Neural crest cell (in vitro differentiated cells): Measurements from ENCODE around the gene P3H2. TPM values are rescaled to one million over a fixed set of nuclear protein-coding genes. Genes with fewer than 3 reads are reported as not detected.
"Not testable (repeated sequence)": the region's sequence is repeated elsewhere in the genome, so short reads cannot be mapped to it uniquely, and the experiment has no call there.

Experiments
- DNase-seq: peaks from one replicate; pipeline ENCODE4 v3.0.0; 2021; ENCODE audit warnings: low read depth, mixed read lengths, low spot score
- H3K27ac Mint-ChIP-seq: one replicate; pipeline ENCODE4 v1.8.0; 2021; ENCODE audit warnings: mild to moderate bottlenecking, mixed read lengths; ENCODE audit not compliant: unreplicated experiment
- H3K27me3 Mint-ChIP-seq: 2 replicates; pipeline ENCODE4 v1.8.0; 2021; ENCODE audit warnings: low read depth, mild to moderate bottlenecking, mixed read lengths
- H3K36me3 Mint-ChIP-seq: 2 replicates; pipeline ENCODE4 v1.8.0; 2021; ENCODE audit warnings: low read depth, mild to moderate bottlenecking, mixed read lengths
- H3K4me1 Mint-ChIP-seq: 2 replicates; pipeline ENCODE4 v1.8.0; 2021; ENCODE audit warnings: mixed read lengths
- H3K4me3 Mint-ChIP-seq: one replicate; pipeline ENCODE4 v1.8.0; 2021; ENCODE audit warnings: mild to moderate bottlenecking, mixed read lengths
- H3K9me3 Mint-ChIP-seq: 2 replicates; pipeline ENCODE4 v1.8.0; 2021; ENCODE audit warnings: mixed read lengths
- CTCF ChIP-seq: fragments of 200-600 bp; sonication (generic); conservative IDR thresholded peaks from 2 replicates; pipeline ENCODE4 v1.5.0; 2021; ENCODE audit warnings: antibody characterized with exemption, mild to moderate bottlenecking
- total RNA-seq: library from RNA; stranded (reverse); gene quantifications from 2 replicates; pipeline ENCODE4 v1.2.1, GENCODE V29; 2021

The P3H2 gene
- total RNA-seq, 1 donor from 2014 or later: 4.1 TPM

- no peak for TF ChIP-seq CTCF
- H3K4me3 Mint-ChIP-seq: no peak overlapping the region
- no peak overlapping the region for H3K27ac Mint-ChIP-seq
- H3K4me1 Mint-ChIP-seq: peaks cover 10% of the 10 kb centered on the region
- no peaks in the 10 kb centered on the region for H3K36me3 Mint-ChIP-seq
- no peak for DNase-seq
- no peaks in the 10 kb centered on the region for H3K27me3 Mint-ChIP-seq
- no peaks in the 10 kb centered on the region for H3K9me3 Mint-ChIP-seq
These were observed 37.1 kb downstream of the P3H2 start for GRCh38 chr3:190083635-190084034.

GRCh38 chr3:190081389-190081788 lies 39.3 kb downstream of the P3H2 start:
- Mint-ChIP-seq H3K36me3 (no peaks in the 10 kb centered on the region), H3K9me3 (no peaks in the 10 kb centered on the region)
- DNase-seq: no peak

DNA sequence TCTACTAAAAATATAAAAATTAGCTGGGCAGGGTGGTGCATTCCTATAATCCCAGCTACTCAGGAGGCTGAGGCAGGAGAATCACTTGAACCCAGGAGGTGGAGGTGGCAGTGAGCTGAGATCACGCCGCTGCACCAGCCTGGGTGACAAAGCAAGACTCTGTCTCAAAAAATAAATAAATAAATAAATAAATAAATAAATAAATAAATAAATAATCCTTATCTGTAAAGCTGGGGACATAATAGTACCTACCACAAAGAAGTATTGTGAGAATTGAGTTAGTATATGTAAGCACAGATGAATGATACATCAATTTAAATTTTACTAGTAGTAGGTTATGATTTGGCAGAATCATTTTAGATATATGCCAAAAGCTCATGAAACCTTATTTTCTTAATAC lies 41.5 kb downstream of the P3H2 start:
- H3K36me3 Mint-ChIP-seq, H3K9me3 Mint-ChIP-seq, H3K4me3 Mint-ChIP-seq, H3K27me3 Mint-ChIP-seq, DNase-seq, H3K27ac Mint-ChIP-seq: not testable (repeated sequence)
- H3K4me1 Mint-ChIP-seq: peaks cover 24% of the 10 kb centered on the region

More at GRCh38 chr3:190081389-190081788, 39.3 kb downstream of the P3H2 start:
- no peak overlapping the region for H3K4me3 Mint-ChIP-seq
- H3K4me1 Mint-ChIP-seq: peaks cover 22% of the 10 kb centered on the region
- H3K27ac Mint-ChIP-seq: no peak overlapping the region
- H3K27me3 Mint-ChIP-seq: no peaks in the 10 kb centered on the region
- TF ChIP-seq CTCF: no peak

GRCh38 chr3:190077395-190078045 lies 43.2 kb downstream of the P3H2 start:
- Mint-ChIP-seq H3K4me3 (peak overlapping the region; percentile 29), H3K4me1 (peaks cover 28% of the 10 kb centered on the region), H3K27ac (peak overlapping the region; percentile 30), H3K36me3 (no peaks in the 10 kb centered on the region), H3K27me3 (no peaks in the 10 kb centered on the region), H3K9me3 (no peaks in the 10 kb centered on the region)
- TF ChIP-seq CTCF: no peak
- DNase-seq: no peak

DNA sequence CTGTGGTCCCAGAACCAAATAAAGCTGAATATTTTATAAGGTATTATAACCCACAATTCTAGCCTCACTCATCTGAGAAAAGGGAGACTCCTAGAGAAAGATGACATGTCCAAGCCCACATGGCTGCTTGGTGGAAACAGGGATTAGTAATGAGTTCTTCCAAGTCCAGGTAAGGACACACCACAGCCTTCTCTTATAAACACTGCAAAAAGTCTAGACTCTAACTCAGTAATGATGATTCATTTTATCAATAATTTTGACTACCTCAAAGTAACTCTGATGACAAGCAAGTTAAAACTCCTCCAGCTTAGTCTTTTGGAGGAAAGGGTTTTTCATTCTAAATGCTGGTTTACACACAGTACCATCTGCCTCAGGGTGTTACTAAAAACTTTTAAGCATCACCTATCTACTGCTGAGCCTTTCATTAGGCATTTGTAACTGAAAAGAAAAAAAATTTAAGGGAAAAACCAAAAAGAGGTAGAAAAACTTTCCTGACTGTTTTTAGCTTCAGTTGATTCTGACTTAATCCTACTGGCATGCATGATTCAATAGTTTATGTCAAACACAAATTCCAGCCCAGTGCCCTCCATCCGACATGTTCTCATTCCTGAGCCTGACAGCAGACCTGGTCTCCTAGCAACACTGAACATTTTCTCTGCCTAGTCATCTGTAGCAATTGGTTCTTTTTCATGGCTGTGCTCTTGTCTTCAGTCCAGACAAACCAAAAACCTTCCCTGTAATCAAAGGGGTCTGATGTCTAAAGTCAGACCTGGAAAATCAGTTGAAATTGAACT lies 43.9 kb downstream of the P3H2 start:
- Mint-ChIP-seq H3K9me3 (no peaks in the 10 kb centered on the region), H3K4me1 (peaks cover 28% of the 10 kb centered on the region), H3K27ac (peak overlapping the region; percentile 75), H3K27me3 (no peaks in the 10 kb centered on the region), H3K36me3 (no peaks in the 10 kb centered on the region), H3K4me3 (peak overlapping the region; percentile 29)
- no peak for TF ChIP-seq CTCF
- peak; percentile 11 for DNase-seq

GRCh38 chr3:190076136-190076535 lies 44.6 kb downstream of the P3H2 start:
- DNase-seq: no peak
- Mint-ChIP-seq H3K36me3 (no peaks in the 10 kb centered on the region), H3K27ac (no peak overlapping the region), H3K27me3 (no peaks in the 10 kb centered on the region), H3K4me1 (peaks cover 24% of the 10 kb centered on the region), H3K9me3 (no peaks in the 10 kb centered on the region), H3K4me3 (no peak overlapping the region)
- TF ChIP-seq CTCF: no peak
